Right lobe of liver (tissue), 6 donors: Measurements from ENCODE around the gene LAMTOR2. TPM values are rescaled to one million over a fixed set of nuclear protein-coding genes. Genes with fewer than 3 reads are reported as not detected.
A peak's percentile ranks its signal among the peaks of the same experiment; 100 is the strongest.
"Not testable (repeated sequence)": the region's sequence is repeated elsewhere in the genome, so short reads cannot be mapped to it uniquely, and the experiment has no call there.

Source experiments
- ATAC-seq, 4 donors: fragments of 200-7000 bp; cut with Tn5 transposase; one replicate each; pipeline ENCODE4 v1.9.1; 2020; ENCODE audit warnings: mild to moderate bottlenecking in 4 of 4, moderate library complexity in 4 of 4
- DNase-seq, 3 donors: peaks; one replicate each; pipeline ENCODE4 v3.0.0-alpha.2; 2020
- H3K27ac ChIP-seq, 3 donors: fragments of 200-600 bp; one replicate each; pipeline ENCODE4 v1.8.0; 2022
- H3K27me3 ChIP-seq, 2 donors: fragments of 200-600 bp; one replicate each; pipeline ENCODE4 v1.8.0; 2022
- H3K36me3 ChIP-seq, 4 donors: fragments of 200-600 bp; sonication (generic) in 1 of 4; one replicate each; pipeline versions ENCODE4 v1.5.1 to v1.8.0; 2017 to 2022; ENCODE audit warnings: control low read depth in 1 of 4
- H3K4me1 ChIP-seq, 4 donors: fragments of 200-600 bp; sonication (generic) in 1 of 4; one replicate each; pipeline versions ENCODE4 v1.5.1 to v1.8.0; 2017 to 2022; ENCODE audit warnings: control low read depth in 1 of 4
- H3K4me3 ChIP-seq, 3 donors: fragments of 200-600 bp; one replicate each; pipeline ENCODE4 v1.8.0; 2022
- H3K9me3 ChIP-seq, 4 donors: fragments of 200-600 bp; sonication (generic) in 1 of 4; one replicate each; pipeline versions ENCODE4 v1.5.1 to v1.8.0; 2017 to 2022; ENCODE audit warnings: control low read depth in 1 of 4
- POLR2A ChIP-seq: fragments of 450-650 bp; IDR thresholded peaks from one replicate; pipeline ENCODE4 v1.6.1; 2017; ENCODE audit warnings: antibody characterized with exemption, mild to moderate bottlenecking
- WGBS: methylation state at CpG from one replicate; pipeline ENCODE4 v1.1.6; 2018; ENCODE audit warnings: low coverage, low lambda C conversion rate; ENCODE audit not compliant: insufficient coverage; ENCODE audit errors: missing lambda C conversion rate; 5-methylcytosine and 5-hydroxymethylcytosine counted together
- intact Hi-C, 2 donors: fragments of 100-400 bp; cut with DNase I; formaldehyde crosslinking; loops; one replicate each; pipeline versions ENCODE4 v1.11.2 to v1.14.1; 2022
- total RNA-seq, 6 experiments: library from RNA; depleted of rRNA in 2 of 6; stranded (reverse); fragments of >200 nt in 2 of 6; fragmentation: NEBNext Ultra II Directional in 3 of 6; extraction: Animal tissue kit (Norgen Biotek cat#: 25700) in 3 of 6; gene quantifications; one replicate each; pipeline versions ENCODE4 v1.1.0 to v1.2.4, GENCODE V29; 2016 to 2023
- TF ChIP-seq, protein P1 (sequence below), 4 donors: fragments of 200-600 bp in 3 of 4; fragments of 450-650 bp in 1 of 4; IDR thresholded peaks; one replicate each; pipeline versions ENCODE4 v1.5.1 to v1.8.0; 2016 to 2022; ENCODE audit warnings: antibody characterized with exemption in 4 of 4, mild to moderate bottlenecking in 2 of 4
- donor health status: DM: no; HTN: yes; CAD: no.
- donor health status: DM: no; HTN: no; CAD: no.
- donor health status: DM: no; HTN: no; CAD: no.
- donor health status: DM: no; HTN: yes; CAD: no.
- donor health status: DM: no; HTN: yes; CAD: no.

LAMTOR2 gene
- total RNA-seq, 6 experiments from 2014 or later: 49.4 to 71.0 (median 60.3) TPM

DNA sequence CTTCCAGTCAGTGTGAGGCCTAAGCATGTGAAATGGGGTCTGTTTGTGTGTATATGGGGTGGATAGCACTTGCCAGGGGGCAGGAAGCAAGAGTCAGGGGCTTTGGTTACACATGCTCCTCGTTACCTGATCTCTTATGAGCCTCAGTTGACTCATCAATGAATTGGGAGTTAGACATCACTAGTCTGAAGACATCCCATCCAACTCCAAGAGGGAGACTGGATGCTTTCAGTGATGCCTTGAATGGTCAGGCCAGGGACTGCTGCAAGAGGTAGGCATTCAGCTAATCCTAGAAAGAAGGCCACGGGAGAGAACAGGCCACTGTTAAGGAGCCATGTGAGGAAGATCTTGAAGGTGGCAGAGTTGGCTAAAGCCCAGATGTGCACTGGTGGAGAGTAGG is 12.7 kb downstream of the LAMTOR2 start:
- DNase-seq (no peak), ATAC-seq (no peak)
- H3K4me3 ChIP-seq: no peak overlapping the region
- WGBS: 94% methylated on average over 2 of the region's 2 CpGs
- H3K9me3 ChIP-seq: no peaks in the 10 kb centered on the region
- H3K27me3 ChIP-seq: no peaks in the 10 kb centered on the region
- H3K27ac ChIP-seq: no peak overlapping the region
- H3K36me3 ChIP-seq: no peaks in the 10 kb centered on the region
- TF ChIP-seq, protein P1, sequence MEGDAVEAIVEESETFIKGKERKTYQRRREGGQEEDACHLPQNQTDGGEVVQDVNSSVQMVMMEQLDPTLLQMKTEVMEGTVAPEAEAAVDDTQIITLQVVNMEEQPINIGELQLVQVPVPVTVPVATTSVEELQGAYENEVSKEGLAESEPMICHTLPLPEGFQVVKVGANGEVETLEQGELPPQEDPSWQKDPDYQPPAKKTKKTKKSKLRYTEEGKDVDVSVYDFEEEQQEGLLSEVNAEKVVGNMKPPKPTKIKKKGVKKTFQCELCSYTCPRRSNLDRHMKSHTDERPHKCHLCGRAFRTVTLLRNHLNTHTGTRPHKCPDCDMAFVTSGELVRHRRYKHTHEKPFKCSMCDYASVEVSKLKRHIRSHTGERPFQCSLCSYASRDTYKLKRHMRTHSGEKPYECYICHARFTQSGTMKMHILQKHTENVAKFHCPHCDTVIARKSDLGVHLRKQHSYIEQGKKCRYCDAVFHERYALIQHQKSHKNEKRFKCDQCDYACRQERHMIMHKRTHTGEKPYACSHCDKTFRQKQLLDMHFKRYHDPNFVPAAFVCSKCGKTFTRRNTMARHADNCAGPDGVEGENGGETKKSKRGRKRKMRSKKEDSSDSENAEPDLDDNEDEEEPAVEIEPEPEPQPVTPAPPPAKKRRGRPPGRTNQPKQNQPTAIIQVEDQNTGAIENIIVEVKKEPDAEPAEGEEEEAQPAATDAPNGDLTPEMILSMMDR (IDR thresholded peaks at IDR 0.05): no peak
- no peak for TF ChIP-seq POLR2A
- peaks cover 0 to 15% (median 8%) of the 10 kb centered on the region in 4 donors for H3K4me1 ChIP-seq
- intact Hi-C loops: loop anchor here in 1 of 2 donors (10.0 kb wide), 1 partner anchor 62 kb away; no protein-coding TSS in a partner anchor

DNA sequence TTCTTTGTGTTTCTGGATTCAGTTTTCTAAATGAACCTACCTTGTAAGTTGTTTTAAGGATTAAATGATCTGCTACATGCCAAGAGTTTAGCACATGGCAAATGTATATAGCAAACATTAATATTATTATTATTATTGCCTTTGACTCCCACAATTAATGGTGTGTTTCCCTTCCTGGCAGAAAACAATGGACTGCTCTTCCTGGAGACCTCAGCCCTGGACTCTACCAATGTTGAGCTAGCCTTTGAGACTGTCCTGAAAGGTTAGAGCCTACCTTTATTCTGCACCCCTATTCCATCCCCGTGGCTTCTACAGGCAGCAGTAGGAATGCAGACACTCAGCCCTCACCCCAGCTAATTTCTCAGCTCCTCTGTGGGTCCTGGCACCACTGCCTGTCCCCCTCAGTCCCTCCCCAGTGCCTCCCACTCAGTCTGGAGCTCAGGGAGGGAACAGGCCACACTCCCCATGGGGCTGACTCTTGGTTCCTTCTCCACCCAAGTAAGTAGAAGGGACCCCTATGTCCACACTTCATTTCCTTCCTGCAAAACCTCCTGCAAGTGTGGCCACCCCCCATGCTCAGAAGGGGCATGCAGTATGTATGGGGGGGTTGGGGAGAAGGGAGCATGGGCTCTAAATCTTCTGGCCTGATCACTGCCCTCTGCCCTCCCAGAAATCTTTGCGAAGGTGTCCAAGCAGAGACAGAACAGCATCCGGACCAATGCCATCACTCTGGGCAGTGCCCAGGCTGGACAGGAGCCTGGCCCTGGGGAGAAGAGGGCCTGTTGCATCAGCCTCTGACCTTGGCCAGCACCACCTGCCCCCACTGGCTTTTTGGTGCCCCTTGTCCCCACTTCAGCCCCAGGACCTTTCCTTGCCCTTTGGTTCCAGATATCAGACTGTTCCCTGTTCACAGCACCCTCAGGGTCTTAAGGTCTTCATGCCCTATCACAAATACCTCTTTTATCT is 15.2 kb downstream of the LAMTOR2 start:
- peak; percentile 85 to 96 (median 92) for DNase-seq
- Histone ChIP-seq H3K4me1 (peaks cover 0 to 20% (median 10%) of the 10 kb centered on the region in 4 donors), H3K27ac (peak overlapping the region; percentile 41 to 64 (median 63)), H3K36me3 (no peaks in the 10 kb centered on the region), H3K9me3 (no peaks in the 10 kb centered on the region), H3K4me3 (no peak overlapping the region), H3K27me3 (no peaks in the 10 kb centered on the region)
- intact Hi-C loops: loop anchor here in 1 of 2 donors (10.0 kb wide), 1 partner anchor 65 kb away; no protein-coding TSS in a partner anchor
- peak; percentile 37 for TF ChIP-seq POLR2A
- TF ChIP-seq, protein P1 (IDR thresholded peaks at IDR 0.05): no peak
- 83% methylated on average over 1 of the region's 3 CpGs for WGBS
- ATAC-seq: peak; percentile 88 to 94 (median 92)

DNA sequence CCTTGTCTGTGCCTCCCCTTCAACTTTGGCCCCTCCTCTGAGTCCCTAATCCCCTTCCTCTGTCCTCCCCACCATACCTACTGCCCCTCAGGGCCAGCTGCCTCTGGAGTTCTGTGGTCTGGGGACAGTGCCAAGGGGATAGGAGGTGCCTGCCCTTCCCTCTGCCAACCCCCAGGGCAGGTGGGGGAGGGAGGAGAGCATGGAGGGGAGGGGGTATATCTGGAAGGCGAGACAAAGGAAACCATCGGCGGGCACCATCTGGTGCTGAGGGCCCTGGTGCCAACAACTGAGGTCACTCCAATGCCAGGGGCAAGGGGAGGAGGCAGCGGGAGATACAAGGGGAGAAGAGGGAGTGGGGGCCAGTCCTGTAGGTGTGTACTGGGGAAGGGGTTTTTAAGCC is 16.0 kb downstream of the LAMTOR2 start:
- Histone ChIP-seq H3K27ac (peak overlapping the region; percentile 41 to 60 (median 47)), H3K27me3 (no peaks in the 10 kb centered on the region), H3K4me1 (peaks cover 0 to 25% (median 13%) of the 10 kb centered on the region in 4 donors), H3K9me3 (no peaks in the 10 kb centered on the region), H3K36me3 (no peaks in the 10 kb centered on the region), H3K4me3 (no peak overlapping the region)
- ATAC-seq (peak; percentile 23 to 61 (median 30)), DNase-seq (peak in 1 of 3 donors; percentile 58)
- WGBS: 21% methylated on average over 2 of the region's 4 CpGs
- intact Hi-C loops: no loop called here
- TF ChIP-seq, protein P1 (IDR thresholded peaks at IDR 0.05): no peak
- no peak for TF ChIP-seq POLR2A

DNA sequence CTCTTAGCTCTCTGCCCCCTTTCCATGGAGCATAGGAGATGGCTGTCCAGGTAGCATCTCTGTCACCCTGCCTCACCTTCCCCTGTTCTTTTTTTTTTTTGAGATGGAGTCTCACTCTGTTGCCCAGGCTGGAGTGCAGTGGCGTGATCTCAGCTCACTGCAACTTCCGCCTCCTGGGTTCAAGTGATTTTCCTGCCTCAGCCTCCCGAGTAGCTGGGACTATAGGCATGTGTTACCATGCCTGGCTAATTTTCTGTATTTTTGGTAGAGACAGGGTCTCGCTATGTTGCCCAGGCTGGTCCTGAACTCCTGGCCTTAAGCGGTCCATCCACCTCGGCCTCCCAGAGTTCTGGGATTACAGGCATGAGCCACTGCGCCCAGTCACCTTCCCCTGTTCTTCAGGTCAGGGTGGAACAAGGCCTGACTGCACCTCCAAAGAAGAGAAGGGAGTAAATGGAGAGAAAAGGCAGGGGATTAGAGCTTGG is 16.8 kb downstream of the LAMTOR2 start:
- peaks cover 0 to 33% (median 13%) of the 10 kb centered on the region in 4 donors for H3K4me1 ChIP-seq
- H3K27ac ChIP-seq, H3K36me3 ChIP-seq, H3K9me3 ChIP-seq, H3K4me3 ChIP-seq, ATAC-seq, DNase-seq, H3K27me3 ChIP-seq, intact Hi-C loops: not testable (repeated sequence)
- 91% methylated on average over 6 of the region's 7 CpGs for WGBS

DNA sequence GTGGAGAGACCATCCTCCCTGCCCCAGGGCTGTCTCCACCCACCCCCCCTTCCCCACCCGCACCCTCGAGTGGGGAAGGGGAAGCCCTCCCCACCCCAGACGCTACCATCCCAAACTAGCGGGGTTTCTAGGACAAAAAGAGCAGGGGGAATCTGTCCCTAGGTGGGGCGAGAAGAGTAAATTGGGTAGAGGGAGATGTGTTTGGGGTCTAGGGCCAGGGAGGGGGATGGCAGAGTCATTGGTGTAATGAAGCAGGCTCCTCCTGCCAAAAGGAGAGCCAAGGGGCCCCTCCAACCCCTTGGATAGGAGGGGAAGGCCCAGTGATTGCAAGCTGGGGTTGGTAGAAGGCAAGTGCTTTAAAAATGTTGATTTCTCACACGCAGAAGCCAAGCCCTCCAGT is 17.7 kb downstream of the LAMTOR2 start:
- no peaks in the 10 kb centered on the region for H3K27me3 ChIP-seq
- H3K4me1 ChIP-seq: peaks cover 0 to 37% (median 13%) of the 10 kb centered on the region in 4 donors
- H3K36me3 ChIP-seq: no peaks in the 10 kb centered on the region
- no peak overlapping the region for H3K4me3 ChIP-seq
- no peak for TF ChIP-seq POLR2A
- TF ChIP-seq, protein P1 (IDR thresholded peaks at IDR 0.05): no peak
- no peaks in the 10 kb centered on the region for H3K9me3 ChIP-seq
- intact Hi-C loops: no loop called here
- ATAC-seq (no peak), DNase-seq (no peak)
- WGBS: 61% methylated on average over 5 of the region's 6 CpGs
- H3K27ac ChIP-seq: no peak overlapping the region
